GM21576 (cell line): Measurements from ENCODE around the gene PRKCH.
"Not testable (repeated sequence)": the region's sequence is repeated elsewhere in the genome, so short reads cannot be mapped to it uniquely, and the experiment has no call there.

Source experiments
- ATAC-seq: cut with Tn5 transposase; IDR thresholded peaks from one replicate; pipeline ENCODE4 v1.9.1; 2021; ENCODE audit warnings: mild to moderate bottlenecking, moderate library complexity; ENCODE audit not compliant: unreplicated experiment

Gene PRKCH

DNA sequence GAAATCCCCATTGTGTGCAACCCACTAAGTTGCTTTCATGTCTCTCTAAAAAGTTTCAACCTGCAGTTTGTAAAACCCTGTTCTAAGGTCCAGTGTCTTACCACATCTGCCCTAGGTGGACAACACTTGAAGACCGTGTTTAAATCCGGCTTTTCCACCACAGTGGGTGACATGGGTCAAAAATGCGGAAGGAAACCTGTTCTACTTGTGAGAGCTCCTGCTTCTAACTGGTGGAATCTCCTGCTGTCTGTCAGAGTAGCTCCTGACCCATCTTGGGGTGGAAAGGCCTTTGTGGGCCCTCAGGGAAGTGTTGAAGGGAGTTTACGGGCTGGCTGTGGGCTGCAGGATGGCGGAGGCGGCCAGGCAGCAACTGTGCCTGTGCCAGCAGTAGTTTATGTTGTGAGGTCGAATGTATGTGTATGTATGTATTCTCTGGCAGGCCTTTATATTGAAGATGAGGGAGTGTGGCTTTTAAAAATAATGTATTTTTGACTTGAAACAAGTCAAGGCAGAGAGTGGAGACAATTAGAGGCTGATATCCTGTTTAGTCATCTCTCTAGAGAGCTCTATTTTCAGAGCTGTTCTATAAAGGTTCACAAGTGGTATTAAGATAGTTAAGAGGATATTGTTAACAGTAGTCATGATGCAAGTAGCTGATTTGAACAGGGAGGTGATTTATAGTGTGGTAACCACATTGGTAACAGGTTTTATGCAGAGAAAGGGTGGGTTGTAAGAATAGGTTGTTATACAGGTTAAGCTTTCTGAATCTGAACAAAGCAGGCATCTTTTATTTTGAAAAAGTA, 67.0 kb downstream of the PRKCH start:
- ATAC-seq: peak; percentile 75

DNA sequence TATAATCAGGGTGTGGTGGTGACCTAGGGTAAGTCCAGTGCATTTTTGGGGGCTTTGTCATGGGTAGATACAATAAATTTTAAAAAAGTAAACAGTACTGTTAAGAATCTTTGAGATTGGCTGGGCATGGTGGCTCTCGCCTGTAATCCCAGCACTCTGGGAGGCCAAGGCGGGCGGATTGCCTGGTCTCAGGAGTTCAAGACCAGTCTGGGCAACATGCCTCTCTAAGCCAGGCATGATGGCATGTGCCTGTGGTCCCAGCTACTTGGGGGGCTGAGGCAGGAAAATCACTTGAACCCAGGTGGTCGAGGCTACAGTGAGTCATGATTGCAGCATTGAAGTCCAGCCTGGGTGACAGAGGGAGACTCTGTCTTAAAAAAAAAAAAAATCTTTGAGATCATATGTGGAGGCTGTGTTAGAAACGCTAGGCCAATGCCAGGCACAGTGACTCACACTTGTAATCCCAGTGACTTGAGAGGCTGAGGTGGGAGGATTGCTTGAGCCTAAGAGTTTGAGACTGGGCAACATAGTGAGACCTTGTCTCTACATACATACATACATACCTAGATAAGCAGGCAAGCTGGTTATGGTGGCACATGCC, 67.7 kb downstream of the PRKCH start:
- no peak for ATAC-seq

GRCh38 chr14:61391119-61391518, 69.7 kb downstream of the PRKCH start:
- ATAC-seq: no peak

- no peak for ATAC-seq
Observed at GRCh38 chr14:61392297-61392696, 70.9 kb downstream of the PRKCH start.

- ATAC-seq: no peak
Observed at GRCh38 chr14:61394542-61394941, 73.2 kb downstream of the PRKCH start.

- no peak for ATAC-seq
Observed at GRCh38 chr14:61395115-61395725, 73.8 kb downstream of the PRKCH start.

DNA sequence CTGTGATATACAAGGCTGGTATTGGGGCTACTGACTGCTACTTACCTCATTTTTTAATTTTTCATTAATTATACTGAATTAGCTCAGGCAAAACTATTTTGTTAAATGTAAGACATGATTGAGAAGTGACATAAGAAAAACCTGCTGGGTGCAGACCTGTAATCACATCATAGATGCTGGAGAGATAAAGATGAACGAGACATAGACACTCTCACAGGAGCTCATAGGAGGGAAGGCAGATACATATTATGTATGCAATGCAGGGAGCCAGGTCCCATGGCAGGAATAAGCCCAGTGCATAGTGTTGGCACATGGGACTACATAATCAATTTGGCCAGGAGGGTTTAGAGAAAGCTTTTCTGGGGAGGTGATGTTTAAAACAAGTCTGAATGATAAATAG, 74.9 kb downstream of the PRKCH start:
- ATAC-seq: no peak

DNA sequence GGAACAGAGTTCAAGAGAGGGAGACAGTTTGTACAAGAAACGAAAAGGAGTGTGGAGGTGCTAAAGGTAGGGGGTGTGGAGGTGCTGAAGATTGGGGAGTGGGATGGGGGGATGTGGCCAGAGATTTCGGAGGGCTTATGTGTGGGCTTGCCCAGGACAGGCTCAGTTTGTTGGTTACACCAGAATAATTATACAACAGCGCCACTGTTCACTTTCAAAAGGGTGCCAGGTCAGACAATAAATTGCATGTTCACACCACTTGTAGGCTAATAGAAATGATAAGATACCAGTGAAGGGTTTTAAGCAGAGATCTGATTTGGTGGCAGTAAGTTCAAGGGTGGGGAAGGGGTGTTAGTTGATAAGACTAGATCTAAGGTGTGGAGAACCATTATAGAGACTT, 75.3 kb downstream of the PRKCH start:
- no peak for ATAC-seq

DNA sequence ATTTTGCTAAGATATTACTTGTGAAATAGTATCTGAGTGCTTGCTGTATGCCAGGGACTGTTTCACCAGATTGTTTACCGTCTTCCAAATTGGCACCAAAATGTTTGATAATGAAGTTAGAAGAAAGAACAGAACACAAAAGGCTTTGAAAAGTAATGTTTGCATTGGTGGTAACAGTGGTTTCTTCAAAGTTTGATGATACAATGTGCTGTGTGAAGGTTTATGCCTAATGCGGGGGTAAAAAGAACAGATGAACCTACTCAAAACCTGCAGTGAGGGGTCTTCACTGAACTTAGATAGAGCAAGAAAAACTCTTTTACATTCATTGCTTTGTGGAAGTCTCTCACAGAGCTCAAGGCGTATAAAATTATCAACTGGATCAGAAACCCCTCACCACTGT, 76.2 kb downstream of the PRKCH start:
- ATAC-seq: no peak

DNA sequence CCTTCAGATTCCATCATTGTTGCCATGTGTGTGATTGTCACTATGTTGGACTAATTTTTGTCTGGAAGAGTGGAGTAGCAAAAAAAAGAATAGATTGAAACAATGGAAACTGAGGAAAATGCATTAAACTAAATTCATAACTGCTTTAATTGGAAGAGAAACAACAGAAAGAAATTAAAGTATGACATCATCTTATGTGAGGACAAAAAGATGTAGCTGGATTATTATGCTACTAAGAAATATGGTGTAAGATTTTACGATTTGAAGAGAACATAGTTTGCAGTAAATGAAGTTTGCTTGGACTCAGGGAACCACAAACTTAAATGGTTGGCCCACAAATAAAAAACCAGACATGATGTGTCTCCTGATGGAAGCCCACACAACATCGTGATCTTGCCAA, 76.8 kb downstream of the PRKCH start:
- ATAC-seq: no peak

DNA sequence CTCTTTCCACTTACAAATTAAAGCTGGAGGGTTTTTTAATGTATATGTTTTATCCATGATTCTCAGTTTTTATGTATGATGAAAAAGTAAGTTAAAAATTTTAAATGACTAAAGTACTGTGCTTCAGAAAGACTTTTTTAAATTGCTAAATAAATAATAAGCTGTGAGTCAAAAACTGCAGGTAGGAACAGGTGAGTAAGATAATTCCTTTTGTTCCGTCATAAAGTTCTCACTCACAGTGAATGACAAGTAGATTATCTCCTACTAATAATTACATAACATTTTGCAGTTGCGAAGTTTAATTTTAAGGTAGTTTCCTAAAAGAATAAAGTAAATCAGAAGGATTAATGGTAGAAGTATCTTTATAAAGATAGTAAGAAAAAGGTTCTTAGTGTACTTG, 78.0 kb downstream of the PRKCH start:
- ATAC-seq: no peak

- ATAC-seq: no peak
Observed at GRCh38 chr14:61401461-61401860, 80.1 kb downstream of the PRKCH start.

- peak; percentile 81 for ATAC-seq
Observed at GRCh38 chr14:61403411-61403810, 82.0 kb downstream of the PRKCH start.

- ATAC-seq: no peak
Observed at GRCh38 chr14:61404637-61405036, 83.3 kb downstream of the PRKCH start.

DNA sequence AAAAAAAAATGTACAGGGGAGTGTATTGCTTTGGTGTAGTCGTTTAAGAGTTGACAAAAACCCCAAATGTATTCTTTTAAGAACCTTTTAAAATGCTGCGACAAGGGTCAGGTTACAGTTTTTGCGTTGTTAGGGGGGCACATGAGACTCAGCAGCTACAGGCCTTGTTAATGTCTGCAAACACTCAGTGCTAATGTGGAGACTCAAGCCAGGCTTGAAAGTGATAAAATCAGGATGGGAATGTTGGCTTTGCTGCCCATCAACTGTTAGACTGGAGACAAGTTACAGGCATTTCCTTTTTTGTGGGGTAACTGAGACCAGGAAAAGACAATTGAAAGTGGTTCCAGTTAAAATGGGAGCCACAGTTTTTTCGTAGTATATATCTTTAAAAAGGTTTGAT, 84.8 kb downstream of the PRKCH start:
- no peak for ATAC-seq

GRCh38 chr14:61406675-61407074, 85.3 kb downstream of the PRKCH start:
- no peak for ATAC-seq

GRCh38 chr14:61408498-61408897, 87.1 kb downstream of the PRKCH start:
- no peak for ATAC-seq

DNA sequence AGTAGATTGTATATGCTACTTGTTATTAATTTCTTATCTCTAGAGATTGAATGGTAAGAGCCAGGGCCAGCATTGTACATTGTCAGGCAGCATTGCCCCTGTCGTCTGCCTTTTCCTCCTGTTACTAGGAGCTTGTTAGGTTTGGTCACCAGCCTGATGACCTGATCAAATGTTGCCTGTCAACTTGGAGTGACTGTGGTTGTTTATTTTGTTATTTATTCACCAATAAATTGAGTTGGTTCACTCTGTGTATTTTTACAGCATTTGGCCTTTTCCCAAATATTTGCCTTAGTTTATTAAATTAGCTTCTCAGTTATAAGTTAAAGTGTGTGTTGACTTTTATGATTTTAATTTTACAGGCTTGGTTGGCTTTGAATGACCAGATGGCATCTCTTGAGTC, 88.4 kb downstream of the PRKCH start:
- ATAC-seq: no peak

- ATAC-seq: not testable (repeated sequence)
Observed at GRCh38 chr14:61415934-61416333, 94.6 kb downstream of the PRKCH start.

DNA sequence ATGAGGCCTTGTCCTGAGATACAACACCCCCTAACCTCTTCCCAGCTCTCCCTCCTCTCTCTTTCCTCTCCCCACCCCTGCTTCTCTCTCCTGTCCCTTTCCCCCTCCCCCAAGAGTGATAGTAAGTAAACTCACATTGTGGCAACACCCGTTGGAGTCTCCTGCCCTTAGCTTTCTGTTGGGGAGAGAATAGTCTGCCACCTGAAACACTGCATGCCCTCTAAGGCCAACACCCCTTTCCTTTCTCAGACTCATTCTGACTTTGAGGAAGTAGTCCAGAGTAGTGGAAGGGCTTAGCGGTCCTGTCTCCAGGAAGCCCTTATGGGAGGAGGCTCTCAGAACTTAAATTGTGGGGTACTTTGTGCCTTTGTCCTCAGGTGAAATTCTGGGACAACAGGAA, 95.2 kb downstream of the PRKCH start:
- ATAC-seq: no peak

DNA sequence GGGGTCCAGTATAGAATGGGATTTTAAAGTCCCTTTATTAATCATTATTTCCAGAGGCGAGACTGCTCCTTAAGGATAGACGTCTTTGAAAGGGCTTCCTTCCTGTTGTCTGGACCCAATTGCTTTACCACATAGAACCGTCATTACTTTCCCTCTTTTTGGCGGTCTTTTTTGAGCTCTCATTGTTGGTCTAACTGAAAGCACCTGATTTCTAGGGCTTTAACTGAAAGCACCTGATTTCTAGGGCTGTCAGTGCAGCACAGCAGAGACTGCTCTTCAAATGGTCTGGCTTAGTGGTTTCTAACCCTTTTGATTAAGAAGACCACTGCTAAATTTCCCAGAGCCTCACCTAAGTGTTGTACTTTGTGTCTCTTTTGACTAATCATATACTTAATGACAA, 95.8 kb downstream of the PRKCH start:
- no peak for ATAC-seq

DNA sequence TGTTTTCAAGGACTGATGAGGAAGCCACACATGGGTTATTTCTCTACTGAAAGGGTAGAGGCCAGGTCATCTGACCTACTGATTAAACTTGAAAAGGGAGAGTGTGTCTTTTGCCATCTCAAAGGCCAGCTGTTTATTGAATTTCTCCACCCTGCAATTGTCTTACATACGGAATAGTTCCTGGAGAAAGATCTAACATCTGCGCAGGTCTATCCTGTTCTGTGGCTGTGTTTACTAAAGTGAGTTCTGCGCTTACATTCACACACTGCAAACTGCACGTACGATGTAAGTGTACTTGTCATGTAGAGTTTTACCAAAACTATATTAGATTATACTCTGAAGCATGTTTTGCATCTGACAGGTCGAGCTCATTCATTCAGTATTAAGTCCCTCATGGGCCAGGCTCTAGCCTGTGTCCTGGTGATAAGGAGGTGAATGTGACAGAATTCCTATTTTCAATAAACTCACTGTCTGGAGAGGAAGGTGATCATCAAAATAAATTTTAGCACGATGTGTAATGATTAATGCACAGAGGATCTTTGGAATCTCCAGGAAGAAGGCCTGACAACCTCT, 96.6 kb downstream of the PRKCH start:
- ATAC-seq: no peak
